ENCODE data around the gene LPA.

The LPA gene

DNA sequence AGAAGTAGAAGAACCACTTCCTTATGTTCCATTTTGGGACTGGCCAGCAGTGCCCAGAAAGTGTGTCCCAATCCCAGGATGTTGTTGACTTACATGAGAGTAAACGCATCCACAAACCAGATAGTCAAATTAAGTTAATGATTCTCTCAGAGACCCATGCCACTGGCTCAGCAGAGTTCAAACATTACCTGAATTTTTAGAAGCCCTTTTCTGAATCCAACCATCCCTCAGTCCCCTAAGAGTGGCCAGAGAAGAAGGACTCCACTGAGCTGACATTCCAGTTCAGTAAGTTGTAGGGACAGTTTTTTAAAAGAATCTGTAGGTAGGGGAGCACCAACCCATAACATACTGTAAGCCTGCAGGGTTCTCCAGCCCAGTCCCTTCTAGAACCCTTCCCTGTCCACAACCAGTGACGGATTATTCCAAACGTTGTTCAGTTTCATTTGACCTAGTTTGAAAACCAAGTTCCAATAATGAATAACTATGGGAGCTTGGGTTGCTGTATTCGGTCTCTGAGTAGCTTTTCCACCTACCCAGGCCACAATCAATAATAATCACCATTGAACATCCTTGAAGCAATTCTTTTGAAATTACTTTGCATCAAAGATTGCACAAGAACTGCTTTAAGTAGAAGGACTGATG is 153.0 kb downstream of the LPA start:
- DNase-seq (ENCODE audit: low read depth in 2 of 2), result no peak

DNA sequence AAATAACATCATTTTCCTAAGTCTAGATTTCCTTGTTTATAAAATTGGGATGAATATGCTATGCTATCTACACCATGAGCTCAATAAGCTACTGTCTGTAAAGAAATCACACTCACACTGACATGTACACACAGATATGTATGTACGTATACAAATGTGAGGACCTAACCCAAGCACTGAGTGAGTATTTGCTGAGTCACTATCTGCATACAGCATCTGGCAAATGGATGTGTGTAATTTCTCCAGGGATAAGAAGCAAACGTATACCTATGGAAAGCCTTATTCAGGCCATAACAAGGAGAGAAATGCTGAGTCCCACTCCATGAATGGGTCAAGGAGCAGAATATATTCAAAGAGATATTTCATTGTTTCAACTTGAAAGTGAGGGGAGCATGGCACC is 153.9 kb downstream of the LPA start:
- DNase-seq (ENCODE audit: low read depth in 2 of 2), result no peak

DNA sequence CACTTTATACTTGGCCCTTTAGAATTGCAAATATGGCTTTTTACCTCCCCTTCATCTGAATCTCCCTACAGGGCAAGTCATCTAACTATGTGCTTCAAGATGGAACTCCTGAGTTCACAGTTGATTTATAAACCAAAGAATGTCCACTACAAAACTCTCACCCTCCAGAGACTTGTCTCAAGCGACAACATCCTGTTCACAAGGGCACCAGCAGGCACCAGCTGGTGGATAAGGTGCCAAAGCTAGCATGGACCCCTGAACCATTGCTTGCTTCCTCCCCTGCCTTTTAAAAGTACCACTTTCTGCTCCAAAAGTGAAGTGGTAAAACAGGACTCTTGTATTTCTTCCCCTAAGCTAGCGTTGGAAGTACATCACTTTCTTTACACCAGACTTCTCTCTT is 154.5 kb downstream of the LPA start:
- no peak for DNase-seq (ENCODE audit: low read depth in 2 of 2)

DNA sequence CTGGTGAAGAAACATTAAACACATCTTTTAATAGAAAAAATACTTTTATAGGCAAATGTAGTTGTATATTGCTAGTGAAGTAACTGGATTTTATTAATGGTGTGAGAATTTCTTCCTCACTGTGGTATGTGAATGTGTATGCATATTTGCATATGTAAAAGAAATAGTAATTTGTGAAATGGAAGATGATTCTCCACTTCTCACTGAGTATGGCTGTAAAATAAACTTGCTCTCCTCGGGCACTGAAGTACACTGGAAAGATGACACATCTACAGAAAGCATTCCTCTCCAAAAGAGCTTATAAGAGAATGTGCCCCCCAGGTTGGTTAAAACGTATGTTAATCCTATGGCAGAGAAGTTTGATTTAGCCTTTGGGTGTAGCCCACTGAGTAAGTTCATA is 155.5 kb downstream of the LPA start:
- DNase-seq (ENCODE audit: low read depth in 2 of 2), result no peak

DNA sequence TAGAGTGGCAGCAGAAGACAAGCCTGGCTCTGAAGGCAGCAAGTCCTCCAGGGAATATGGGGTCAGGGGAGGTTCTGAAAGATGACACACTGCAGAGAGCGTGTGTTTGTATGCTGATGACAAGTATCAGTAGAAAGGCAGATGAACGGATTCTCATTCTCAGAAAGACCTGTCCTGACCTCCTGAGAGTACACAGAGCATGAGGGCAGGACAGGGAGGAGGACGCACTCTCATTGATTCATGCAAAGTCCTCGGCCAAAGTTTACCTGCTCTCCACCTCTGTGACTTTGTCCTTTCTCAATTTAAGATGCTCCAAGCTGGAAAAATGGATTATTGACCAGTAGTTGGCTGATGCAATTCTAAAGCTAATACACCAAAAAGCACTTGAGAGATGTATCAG is 156.7 kb downstream of the LPA start:
- DNase-seq (ENCODE audit: low read depth in 2 of 2), result no peak

DNA sequence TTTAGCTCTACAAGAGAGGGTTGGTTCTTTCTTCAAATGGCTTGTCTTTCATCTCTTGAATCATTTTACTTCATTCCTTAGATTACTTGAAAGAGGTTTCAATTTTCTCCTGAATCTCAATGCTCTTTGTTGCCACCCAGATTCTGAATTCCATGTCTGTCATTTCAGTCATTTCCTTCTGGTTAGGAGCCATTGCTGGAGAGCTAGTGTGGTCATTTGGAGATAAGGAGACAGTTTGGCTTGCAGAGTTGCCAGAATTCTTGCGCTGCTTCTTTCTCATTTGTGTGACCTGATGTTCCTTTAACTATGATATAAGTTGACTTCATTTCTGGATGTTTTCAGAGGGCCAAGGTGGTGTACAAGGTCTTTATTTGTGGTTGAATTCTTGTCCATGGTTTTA is 158.1 kb downstream of the LPA start:
- DNase-seq (ENCODE audit: low read depth in 2 of 2), result no peak

DNA sequence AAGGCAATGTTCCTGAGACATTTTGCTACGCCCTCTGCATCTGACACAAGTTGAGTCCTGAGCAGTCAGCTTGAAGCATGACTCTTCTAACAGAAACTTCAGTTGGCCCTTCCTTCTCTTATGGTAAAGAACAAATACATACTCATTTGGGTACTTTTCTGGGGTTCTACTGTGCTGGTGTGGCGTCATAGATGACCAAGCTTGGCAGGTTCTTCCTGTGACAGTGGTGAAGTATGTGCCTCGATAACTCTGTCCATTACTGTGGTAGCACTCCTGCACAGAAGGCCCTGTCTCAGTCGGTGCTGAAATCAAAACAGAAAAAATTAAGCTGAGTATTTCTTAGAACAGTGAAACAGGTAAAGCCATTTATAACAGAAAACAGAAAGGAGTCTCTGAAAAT is 163.4 kb downstream of the LPA start:
- DNase-seq (ENCODE audit: low read depth in 2 of 2), result no peak

DNA sequence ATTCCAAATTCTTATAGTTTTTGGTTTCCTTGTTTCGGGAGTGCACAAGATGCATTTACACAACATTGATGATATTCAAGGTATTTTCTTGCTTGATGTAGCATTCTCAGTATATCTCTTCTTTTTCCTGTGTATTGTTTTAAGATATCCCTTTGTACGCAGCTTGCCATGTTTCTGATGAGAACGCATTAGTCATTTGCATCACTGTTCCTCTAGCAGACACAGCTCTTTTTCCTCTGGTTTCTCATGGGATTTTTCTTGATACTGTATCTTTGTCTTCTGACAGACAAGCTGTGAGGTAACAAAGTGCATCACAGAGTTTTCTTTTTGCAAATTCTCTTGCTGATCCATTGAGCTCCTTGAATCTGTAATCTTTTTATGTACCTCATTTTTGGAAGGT is 169.5 kb downstream of the LPA start:
- DNase-seq (ENCODE audit: low read depth in 2 of 2), result no peak

DNA sequence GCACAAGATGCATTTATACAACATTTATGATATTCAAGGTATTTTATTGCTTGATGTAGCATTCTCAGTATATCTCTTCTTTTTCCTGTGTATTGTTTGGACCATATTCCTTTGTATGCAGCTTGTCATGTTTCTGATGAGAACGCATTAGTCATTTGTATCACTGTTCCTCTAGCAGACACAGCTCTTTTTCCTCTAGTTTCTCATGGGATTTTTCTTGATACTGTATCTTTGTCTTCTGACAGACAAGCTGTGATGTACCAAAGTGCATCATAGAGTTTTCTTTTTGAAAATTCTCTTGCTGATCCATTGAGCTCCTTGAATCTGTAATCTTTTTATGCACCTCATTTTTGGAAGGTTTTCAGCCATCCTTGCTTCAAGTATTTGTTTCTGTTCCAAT is 175.0 kb downstream of the LPA start:
- DNase-seq (ENCODE audit: low read depth in 2 of 2), result no peak

DNA sequence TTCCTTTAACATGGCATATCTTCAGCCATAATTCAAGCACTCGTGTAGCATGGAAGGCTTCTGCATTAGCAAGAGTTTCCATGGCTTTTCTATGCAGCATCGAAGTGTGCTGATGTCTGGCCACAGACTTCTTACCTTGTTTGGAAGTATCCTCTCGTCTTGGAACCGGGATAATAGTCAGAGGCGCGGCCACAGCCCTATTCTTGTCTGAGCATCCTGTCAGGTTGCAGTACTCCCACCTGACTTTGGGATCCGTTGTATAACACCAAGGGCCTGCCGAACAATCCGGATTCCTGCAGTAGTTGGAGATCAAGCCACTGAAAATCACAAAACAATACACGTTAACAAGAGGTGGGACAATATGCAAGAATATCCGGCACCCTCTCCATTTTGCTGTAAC is 177.0 kb downstream of the LPA start:
- DNase-seq (ENCODE audit: low read depth in 2 of 2), result no peak

Data from stimulated activated CD4-positive, alpha-beta T cell treated with anti-CD3 and anti-CD28 coated beads, Interleukin-1b, Interleukin-23, amount 100 ng/mL, for 4 hours (primary cell).